Measurements from ENCODE around the gene NCF4.

NCF4 gene

GRCh38 chr22:36918586-36919284 is 57.9 kb downstream of the NCF4 start:
- in situ Hi-C loops (cut with MboI; ENCODE audit: low sequenced_read_pairs): no loop called here

GRCh38 chr22:36921309-36922104 is 60.7 kb downstream of the NCF4 start:
- in situ Hi-C loops (cut with MboI; ENCODE audit: low sequenced_read_pairs): no loop called here

GRCh38 chr22:36922105-36922608 is 61.4 kb downstream of the NCF4 start:
- in situ Hi-C loops (cut with MboI; ENCODE audit: low sequenced_read_pairs): no loop called here

- in situ Hi-C loops (cut with MboI; ENCODE audit: low sequenced_read_pairs): no loop called here
Observed at GRCh38 chr22:36922711-36923110, 61.9 kb downstream of the NCF4 start.

GRCh38 chr22:36923131-36923788 is 62.5 kb downstream of the NCF4 start:
- in situ Hi-C loops (cut with MboI; ENCODE audit: low sequenced_read_pairs): no loop called here

- in situ Hi-C loops (cut with MboI; ENCODE audit: low sequenced_read_pairs): no loop called here
Observed at GRCh38 chr22:36924151-36924698, 63.4 kb downstream of the NCF4 start.

GRCh38 chr22:36925388-36926290 is 64.8 kb downstream of the NCF4 start:
- in situ Hi-C loops (cut with MboI; ENCODE audit: low sequenced_read_pairs): no loop called here

GRCh38 chr22:36926309-36926708 is 65.5 kb downstream of the NCF4 start:
- in situ Hi-C loops (cut with MboI; ENCODE audit: low sequenced_read_pairs): no loop called here

GRCh38 chr22:36926721-36927435 is 66.1 kb downstream of the NCF4 start:
- in situ Hi-C loops (cut with MboI; ENCODE audit: low sequenced_read_pairs): no loop called here

Measured in HL-60/S4 treated with retinoic acid at 250 ng/mL for 4 days and 3 days (cell line).